GM13977 (cell line): ENCODE measurements around the gene ROPN1L.

Experiments
- DNase-seq: peaks from one replicate; pipeline ENCODE4 v3.0.0; 2012; ENCODE audit warnings: low spot score
- in situ Hi-C: fragments of 300-500 bp; cut with MboI; formaldehyde crosslinking; loops from one replicate; pipeline ENCODE4 v1.12.0; 2022; ENCODE audit warnings: low sequenced_read_pairs, low pct_unique_long_range_greater_than_20kb, mixed read lengths, inconsistent platforms; ENCODE audit not compliant: unreplicated experiment
- TF ChIP-seq, protein P1 (sequence below): IDR thresholded peaks from 2 replicates; pipeline ENCODE4 v1.5.1; 2012; ENCODE audit warnings: mild to moderate bottlenecking, control low read depth; ENCODE audit not compliant: insufficient read depth; ENCODE audit errors: extremely low read depth, missing control alignments

Gene ROPN1L

DNA sequence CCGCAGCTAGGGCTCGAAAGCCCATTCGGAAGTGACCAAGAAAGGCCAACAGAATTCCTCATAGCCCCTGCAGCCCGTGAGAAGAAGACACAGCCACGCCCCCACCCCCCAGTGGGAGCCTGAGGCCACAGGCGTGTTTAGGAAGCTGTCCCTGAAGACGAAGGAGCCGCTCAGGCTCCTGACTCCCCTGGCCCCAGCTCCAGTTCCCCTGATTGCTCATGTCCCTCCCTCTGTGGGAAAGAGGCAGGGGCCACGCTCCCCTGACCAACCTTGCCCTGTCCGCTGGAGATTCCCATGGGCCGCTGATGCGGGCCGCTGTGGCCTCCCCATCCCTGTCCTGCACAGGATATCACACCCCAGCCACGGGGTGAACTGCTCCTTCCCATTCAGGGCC lies 13.6 kb downstream of the ROPN1L start:
- in situ Hi-C loops, result no loop called here
- TF ChIP-seq, protein P1, sequence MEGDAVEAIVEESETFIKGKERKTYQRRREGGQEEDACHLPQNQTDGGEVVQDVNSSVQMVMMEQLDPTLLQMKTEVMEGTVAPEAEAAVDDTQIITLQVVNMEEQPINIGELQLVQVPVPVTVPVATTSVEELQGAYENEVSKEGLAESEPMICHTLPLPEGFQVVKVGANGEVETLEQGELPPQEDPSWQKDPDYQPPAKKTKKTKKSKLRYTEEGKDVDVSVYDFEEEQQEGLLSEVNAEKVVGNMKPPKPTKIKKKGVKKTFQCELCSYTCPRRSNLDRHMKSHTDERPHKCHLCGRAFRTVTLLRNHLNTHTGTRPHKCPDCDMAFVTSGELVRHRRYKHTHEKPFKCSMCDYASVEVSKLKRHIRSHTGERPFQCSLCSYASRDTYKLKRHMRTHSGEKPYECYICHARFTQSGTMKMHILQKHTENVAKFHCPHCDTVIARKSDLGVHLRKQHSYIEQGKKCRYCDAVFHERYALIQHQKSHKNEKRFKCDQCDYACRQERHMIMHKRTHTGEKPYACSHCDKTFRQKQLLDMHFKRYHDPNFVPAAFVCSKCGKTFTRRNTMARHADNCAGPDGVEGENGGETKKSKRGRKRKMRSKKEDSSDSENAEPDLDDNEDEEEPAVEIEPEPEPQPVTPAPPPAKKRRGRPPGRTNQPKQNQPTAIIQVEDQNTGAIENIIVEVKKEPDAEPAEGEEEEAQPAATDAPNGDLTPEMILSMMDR, result no peak
- DNase-seq, result no peak

DNA sequence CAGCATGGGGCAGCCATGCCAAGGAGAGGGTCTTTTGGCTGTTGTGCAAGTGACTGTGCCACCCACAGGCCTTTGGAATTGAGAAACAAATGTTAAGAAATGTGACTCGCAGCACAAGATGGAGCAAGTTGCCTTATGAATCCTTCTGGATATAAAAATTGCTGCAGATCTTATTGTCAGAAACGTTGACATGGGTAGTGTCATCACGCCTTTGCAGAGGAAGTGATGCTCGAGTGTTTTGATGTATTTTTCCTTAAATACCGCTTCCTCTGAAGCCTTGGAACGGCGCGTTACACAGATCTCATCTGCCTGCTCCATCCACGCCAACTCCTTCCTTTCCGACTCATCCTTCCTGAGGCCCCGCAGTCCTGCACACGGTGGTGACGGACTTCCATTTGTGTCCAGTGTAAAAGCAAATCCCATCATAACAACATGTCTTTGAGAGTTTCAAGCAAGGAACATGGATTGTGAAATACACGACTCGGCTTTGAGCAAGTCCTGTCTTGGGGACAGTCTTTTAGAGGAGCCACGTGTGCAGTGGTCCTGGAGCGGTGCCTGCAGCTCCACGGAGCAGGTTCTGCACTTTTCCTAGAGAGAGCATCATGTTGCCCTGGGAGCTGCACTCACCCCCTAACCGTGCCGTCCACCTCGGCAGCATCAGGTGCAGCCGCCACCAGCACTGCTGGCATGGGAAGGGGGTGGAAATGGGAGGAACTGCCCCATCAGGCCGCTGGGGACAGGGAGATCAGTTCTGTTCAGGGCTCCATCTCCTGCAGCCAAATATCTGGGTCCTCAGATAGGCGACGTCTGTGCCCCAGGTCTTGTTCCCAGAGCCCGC lies 15.1 kb downstream of the ROPN1L start:
- TF ChIP-seq, protein P1, result no peak
- in situ Hi-C loops, result no loop called here

DNA sequence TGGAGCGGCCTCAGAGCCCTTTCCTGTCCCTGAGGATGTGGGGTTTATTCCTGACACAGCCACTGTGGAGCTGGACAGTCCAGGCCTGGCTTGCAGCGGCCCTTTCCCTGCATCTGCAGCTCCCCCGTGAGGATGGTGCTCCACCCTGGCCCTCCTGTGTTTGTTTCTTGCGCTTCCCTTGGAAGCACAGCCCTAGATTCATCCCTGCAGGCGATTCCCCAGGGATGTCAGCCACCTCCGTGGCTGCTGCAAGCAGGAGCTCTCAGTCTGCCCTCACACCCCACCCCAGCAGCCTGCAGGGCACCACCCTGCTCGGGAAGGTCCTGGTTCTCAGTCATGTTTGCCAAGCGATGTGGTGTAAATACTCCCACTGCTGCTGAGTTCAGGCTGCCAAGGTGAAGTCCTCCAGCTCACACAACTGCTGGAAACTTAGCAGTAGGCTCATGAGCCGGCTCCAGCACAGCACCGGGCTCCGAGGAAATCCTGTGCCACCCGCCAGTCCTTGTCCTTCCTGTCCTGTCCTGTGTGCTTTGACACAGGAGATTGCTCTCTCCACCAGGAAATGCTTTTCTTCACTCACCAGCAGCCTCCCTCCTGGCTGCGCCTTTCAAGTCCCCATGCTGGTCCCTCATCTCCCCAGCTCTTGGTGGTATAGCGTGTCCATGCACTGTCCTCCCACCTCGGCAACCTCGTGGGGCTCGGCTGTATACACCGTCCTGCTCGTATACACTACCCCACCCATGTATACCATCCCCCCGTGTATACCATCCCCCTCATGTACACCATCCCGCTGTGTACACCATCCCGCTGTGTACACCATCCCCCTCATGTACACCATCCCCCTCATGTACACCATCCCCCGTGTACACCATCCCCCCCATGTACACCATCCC lies 16.2 kb downstream of the ROPN1L start:
- in situ Hi-C loops, result no loop called here
- TF ChIP-seq, protein P1, result no peak
- DNase-seq, result no peak

More for the DNA sequence above, 15.1 kb downstream of the ROPN1L start:
- no peak for DNase-seq

DNA sequence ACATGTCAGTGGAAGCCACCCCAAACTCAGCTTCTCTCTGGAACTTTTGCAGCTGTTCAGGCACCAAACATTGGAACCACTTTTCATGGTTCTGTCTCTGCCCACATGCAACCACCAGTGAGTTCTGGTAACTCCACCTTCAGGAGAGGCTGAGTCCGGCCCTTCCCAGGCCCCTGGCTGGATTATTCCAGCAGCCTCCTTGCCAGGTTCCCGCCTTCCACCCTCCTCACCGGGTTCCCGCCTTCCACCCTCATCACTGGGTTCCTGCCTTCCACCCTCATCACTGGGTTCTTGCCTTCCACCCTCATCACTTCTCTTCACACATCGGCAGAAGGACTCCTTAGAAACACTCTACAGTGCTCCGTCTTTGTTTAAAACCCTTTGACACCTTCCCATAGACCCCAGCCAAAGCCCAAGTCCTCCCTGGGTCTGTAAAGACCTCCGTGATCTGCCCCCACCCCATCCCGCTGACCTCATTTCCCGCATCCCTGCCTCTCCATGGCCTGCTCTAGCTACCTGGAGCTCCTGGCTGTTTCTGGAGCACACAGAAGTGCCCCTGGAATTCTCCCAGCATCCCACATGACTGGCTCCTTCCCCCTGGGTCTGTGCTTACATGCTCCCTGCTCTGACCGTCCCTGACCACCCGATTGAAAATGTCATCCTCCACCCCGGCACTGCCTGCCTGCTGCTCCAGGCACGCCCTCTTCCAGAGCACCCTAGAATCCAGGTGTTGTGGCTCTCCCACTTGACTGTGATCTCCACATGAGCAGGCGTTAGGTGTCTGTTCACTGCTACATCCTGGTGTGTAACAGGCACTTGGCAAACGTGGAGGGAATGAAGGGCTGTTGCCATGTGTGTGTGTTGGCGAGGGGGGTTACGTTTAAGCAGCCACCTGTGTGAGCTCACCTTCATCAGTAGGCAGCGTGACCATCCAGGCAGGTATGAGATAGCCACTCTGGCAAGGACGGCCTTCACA lies 17.7 kb downstream of the ROPN1L start:
- in situ Hi-C loops, result no loop called here
- DNase-seq, result no peak
- TF ChIP-seq, protein P1, result no peak

DNA sequence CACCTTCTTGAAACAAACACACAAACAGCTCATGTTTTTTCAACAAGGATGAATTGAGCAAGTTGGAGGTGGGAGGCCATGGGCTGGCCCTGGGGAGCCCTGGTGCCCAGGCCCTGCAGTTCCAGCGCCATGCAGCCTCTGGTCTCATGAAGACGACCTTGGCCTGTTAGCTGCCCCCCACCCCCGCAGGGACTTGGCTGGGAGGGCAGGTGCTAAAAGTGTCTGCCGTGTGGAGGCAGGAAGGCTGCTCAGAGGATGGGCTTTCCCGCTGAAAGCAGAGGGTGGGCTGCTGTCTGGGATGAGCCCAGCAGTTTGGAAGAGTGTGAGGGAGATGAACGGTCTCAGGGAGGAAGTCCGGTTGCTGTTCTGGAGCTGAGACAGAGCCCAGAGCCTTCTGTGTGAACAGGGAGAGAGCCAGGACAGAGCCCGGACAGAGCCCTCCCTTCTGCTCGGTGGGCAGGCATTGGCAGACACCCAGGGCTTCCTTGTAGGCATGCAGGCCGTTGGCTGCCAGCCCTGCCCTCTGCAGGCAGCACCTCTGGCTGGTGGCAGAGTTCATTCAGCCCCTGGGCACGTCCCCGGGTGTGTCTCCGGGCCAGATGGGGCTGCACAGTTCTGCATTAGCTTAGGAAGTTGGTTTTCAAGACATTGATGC lies 18.7 kb downstream of the ROPN1L start:
- DNase-seq, result no peak
- TF ChIP-seq, protein P1, result no peak
- in situ Hi-C loops, result no loop called here
